DMS153 treated with DMSO at 0.1 percent for 48 hours (cell line): ENCODE data around the gene RNF128.
A peak's percentile ranks its signal among the peaks of the same experiment; 100 is the strongest.

ENCODE experiments used
- DNase-seq: peaks from one replicate; lab custom pipeline; 2025; ENCODE audit not compliant: unreplicated experiment; lab: John Stamatoyannopoulos, UW

The RNF128 gene

GRCh38 chrX:106726485-106727437 is at the start of gene RNF128:
RNF128 (plus strand) TSS chrX:106726701; CDS start chrX:106726914, 213 bp downstream.
- DNase-seq = peak; percentile 14

- DNase-seq = no peak
Observed at GRCh38 chrX:106680716-106681115, 45.8 kb upstream of the RNF128 start.

GRCh38 chrX:106684207-106684606 is 42.3 kb upstream of the RNF128 start:
- DNase-seq = no peak

GRCh38 chrX:106692425-106693065 is 34.0 kb upstream of the RNF128 start:
- DNase-seq = no peak

GRCh38 chrX:106696502-106696901 is 30.0 kb upstream of the RNF128 start:
- no peak for DNase-seq

- no peak for DNase-seq
Observed at GRCh38 chrX:106698693-106699092, 27.8 kb upstream of the RNF128 start.

GRCh38 chrX:106702636-106703035 is 23.9 kb upstream of the RNF128 start:
- no peak for DNase-seq

GRCh38 chrX:106706466-106706865 is 20.0 kb upstream of the RNF128 start:
- no peak for DNase-seq

GRCh38 chrX:106707771-106708454 is 18.6 kb upstream of the RNF128 start:
- no peak for DNase-seq

GRCh38 chrX:106710771-106711170 is 15.7 kb upstream of the RNF128 start:
- no peak for DNase-seq

- no peak for DNase-seq
Observed at GRCh38 chrX:106711375-106711774, 15.1 kb upstream of the RNF128 start.

GRCh38 chrX:106716004-106716403 is 10.5 kb upstream of the RNF128 start:
- DNase-seq = no peak

GRCh38 chrX:106716463-106716862 is 10.0 kb upstream of the RNF128 start:
- DNase-seq = no peak

- no peak for DNase-seq
Observed at GRCh38 chrX:106718709-106719108, 7.8 kb upstream of the RNF128 start.

GRCh38 chrX:106725931-106726330 is 570 bp upstream of the RNF128 start:
- no peak for DNase-seq

GRCh38 chrX:106728337-106728736 is 1.8 kb downstream of the RNF128 start:
- no peak for DNase-seq

GRCh38 chrX:106730401-106730800 is 3.9 kb downstream of the RNF128 start:
- DNase-seq = no peak

GRCh38 chrX:106731590-106731989 is 5.1 kb downstream of the RNF128 start:
- DNase-seq = no peak

GRCh38 chrX:106734827-106735226 is 8.3 kb downstream of the RNF128 start:
- DNase-seq = no peak

GRCh38 chrX:106740193-106740780 is 13.8 kb downstream of the RNF128 start:
- DNase-seq = no peak

- no peak for DNase-seq
Observed at GRCh38 chrX:106742193-106742592, 15.7 kb downstream of the RNF128 start.
